PC-9 (cell line): ENCODE results near the gene TMEM150C. TPM values are rescaled to one million over a fixed set of nuclear protein-coding genes. Genes with fewer than 3 reads are reported as not detected.

Source experiments
- BruUV-seq: library from RNA; stranded (reverse); fragments of 400-500 nt; replicated peaks from 2 replicates; lab custom pipeline; 2021; lab: Mats Ljungman, UMichigan
- CTCF ChIA-PET: fragments of 300-600 bp; sonication (Branson Sonifier 250); formaldehyde crosslinking; loops from one replicate; lab custom pipeline; 2022; ENCODE audit warnings: antibody characterized with exemption; lab: Charles Lee
- POLR2A ChIA-PET: fragments of 300-600 bp; sonication (Branson Sonifier 250); formaldehyde crosslinking; loops from one replicate; lab custom pipeline; 2022; ENCODE audit warnings: antibody characterized with exemption; ENCODE audit not compliant: unreplicated experiment; lab: Charles Lee
- DNase-seq, 2 experiments: peaks; one replicate each; pipeline versions ENCODE4 v3.0.0 to v3.0.0-alpha.2; 2015 to 2022; ENCODE audit warnings: mixed read lengths in 1 of 2
- H2AFZ ChIP-seq: fragments of 200-600 bp; sonication (generic); 2 replicates; pipeline ENCODE4 v1.8.1; 2017; ENCODE audit warnings: antibody characterized with exemption
- H3F3A ChIP-seq: fragments of 200-600 bp; sonication (generic); 2 replicates; pipeline ENCODE4 v1.8.1; 2017; ENCODE audit warnings: antibody characterized with exemption, mild to moderate bottlenecking, low read depth; ENCODE audit not compliant: insufficient read depth
- H3K27ac ChIP-seq: fragments of 200-600 bp; sonication (generic); 2 replicates; pipeline ENCODE4 v1.6.1; 2016; ENCODE audit warnings: mixed run types
- H3K27me3 ChIP-seq: fragments of 200-600 bp; sonication (generic); 2 replicates; pipeline ENCODE4 v1.6.1; 2016; ENCODE audit warnings: low read depth, mixed run types; ENCODE audit not compliant: insufficient read depth
- H3K36me3 ChIP-seq: fragments of 200-600 bp; sonication (generic); 2 replicates; pipeline ENCODE4 v1.6.1; 2016; ENCODE audit warnings: low read depth, mixed run types
- H3K4me1 ChIP-seq: fragments of 200-600 bp; sonication (generic); replicated peaks from 2 replicates; pipeline ENCODE4 v1.6.1; 2016; ENCODE audit warnings: mixed run types; ENCODE audit not compliant: insufficient read depth
- H3K4me2 ChIP-seq: fragments of 200-600 bp; sonication (generic); 2 replicates; pipeline ENCODE4 v1.6.1; 2017; ENCODE audit warnings: mixed run types
- H3K4me3 ChIP-seq: fragments of 200-600 bp; sonication (generic); 2 replicates; pipeline ENCODE4 v1.6.1; 2016; ENCODE audit warnings: mixed run types
- H3K79me2 ChIP-seq: fragments of 200-600 bp; sonication (generic); 2 replicates; pipeline ENCODE4 v1.6.1; 2017; ENCODE audit warnings: low read depth, mixed run types
- H3K9me2 ChIP-seq: fragments of 200-600 bp; sonication (generic); 2 replicates; pipeline ENCODE4 v1.8.1; 2017; ENCODE audit warnings: mild to moderate bottlenecking; ENCODE audit not compliant: insufficient read depth
- H3K9me3 ChIP-seq: fragments of 200-600 bp; sonication (generic); 2 replicates; pipeline ENCODE4 v1.8.1; 2016; ENCODE audit warnings: low read depth; ENCODE audit not compliant: insufficient read depth
- H4K20me1 ChIP-seq: fragments of 200-600 bp; sonication (generic); 2 replicates; pipeline ENCODE4 v1.8.1; 2017; ENCODE audit not compliant: insufficient read depth
- EZH2 ChIP-seq: fragments of 200-600 bp; sonication (generic); IDR thresholded peaks from 2 replicates; pipeline ENCODE4 v1.8.0; 2017; ENCODE audit warnings: antibody characterized with exemption, low read depth
- intact Hi-C: fragments of 100-400 bp; cut with micrococcal nuclease; formaldehyde crosslinking; loops from one replicate; pipeline ENCODE4 v1.10.0; 2022; ENCODE audit not compliant: unreplicated experiment
- total RNA-seq: library from RNA; stranded (reverse); gene quantifications from 2 replicates; pipeline ENCODE4 v1.2.3, GENCODE V29; 2021
- TF ChIP-seq, protein P1 (sequence below): fragments of 200-600 bp; sonication (generic); conservative IDR thresholded peaks from 2 replicates; pipeline ENCODE4 v1.6.1; 2017; ENCODE audit warnings: mixed run types, antibody characterized with exemption, mild to moderate bottlenecking, moderate library complexity

Gene TMEM150C
- total RNA-seq, 1 experiment from 2014 or later = 0.74 TPM

GRCh38 chr4:82439088-82439487, 122.7 kb downstream of the TMEM150C start:
- DNase-seq = no peak
- TF ChIP-seq, protein P1, sequence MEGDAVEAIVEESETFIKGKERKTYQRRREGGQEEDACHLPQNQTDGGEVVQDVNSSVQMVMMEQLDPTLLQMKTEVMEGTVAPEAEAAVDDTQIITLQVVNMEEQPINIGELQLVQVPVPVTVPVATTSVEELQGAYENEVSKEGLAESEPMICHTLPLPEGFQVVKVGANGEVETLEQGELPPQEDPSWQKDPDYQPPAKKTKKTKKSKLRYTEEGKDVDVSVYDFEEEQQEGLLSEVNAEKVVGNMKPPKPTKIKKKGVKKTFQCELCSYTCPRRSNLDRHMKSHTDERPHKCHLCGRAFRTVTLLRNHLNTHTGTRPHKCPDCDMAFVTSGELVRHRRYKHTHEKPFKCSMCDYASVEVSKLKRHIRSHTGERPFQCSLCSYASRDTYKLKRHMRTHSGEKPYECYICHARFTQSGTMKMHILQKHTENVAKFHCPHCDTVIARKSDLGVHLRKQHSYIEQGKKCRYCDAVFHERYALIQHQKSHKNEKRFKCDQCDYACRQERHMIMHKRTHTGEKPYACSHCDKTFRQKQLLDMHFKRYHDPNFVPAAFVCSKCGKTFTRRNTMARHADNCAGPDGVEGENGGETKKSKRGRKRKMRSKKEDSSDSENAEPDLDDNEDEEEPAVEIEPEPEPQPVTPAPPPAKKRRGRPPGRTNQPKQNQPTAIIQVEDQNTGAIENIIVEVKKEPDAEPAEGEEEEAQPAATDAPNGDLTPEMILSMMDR = no peak
- TF ChIP-seq EZH2 = no peak
- Histone ChIP-seq H2AFZ (no peak overlapping the region), H4K20me1 (no peaks in the 10 kb centered on the region; the same call in 1 of the 2 replicates), H3K9me3 (no peaks in the 10 kb centered on the region), H3F3A (no peaks in the 10 kb centered on the region), H3K4me3 (no peak overlapping the region), H3K9me2 (no peaks in the 10 kb centered on the region), H3K4me2 (no peak overlapping the region), H3K4me1 (no peaks in the 10 kb centered on the region), H3K27ac (no peak overlapping the region), H3K27me3 (no peaks in the 10 kb centered on the region), H3K79me2 (peaks cover 85% of the 10 kb centered on the region), H3K36me3 (no peaks in the 10 kb centered on the region)
- BruUV-seq = no TSS peak
- ChIA-PET CTCF (no interaction called here), POLR2A (no interaction called here)
- intact Hi-C loops = no loop called here

DNA sequence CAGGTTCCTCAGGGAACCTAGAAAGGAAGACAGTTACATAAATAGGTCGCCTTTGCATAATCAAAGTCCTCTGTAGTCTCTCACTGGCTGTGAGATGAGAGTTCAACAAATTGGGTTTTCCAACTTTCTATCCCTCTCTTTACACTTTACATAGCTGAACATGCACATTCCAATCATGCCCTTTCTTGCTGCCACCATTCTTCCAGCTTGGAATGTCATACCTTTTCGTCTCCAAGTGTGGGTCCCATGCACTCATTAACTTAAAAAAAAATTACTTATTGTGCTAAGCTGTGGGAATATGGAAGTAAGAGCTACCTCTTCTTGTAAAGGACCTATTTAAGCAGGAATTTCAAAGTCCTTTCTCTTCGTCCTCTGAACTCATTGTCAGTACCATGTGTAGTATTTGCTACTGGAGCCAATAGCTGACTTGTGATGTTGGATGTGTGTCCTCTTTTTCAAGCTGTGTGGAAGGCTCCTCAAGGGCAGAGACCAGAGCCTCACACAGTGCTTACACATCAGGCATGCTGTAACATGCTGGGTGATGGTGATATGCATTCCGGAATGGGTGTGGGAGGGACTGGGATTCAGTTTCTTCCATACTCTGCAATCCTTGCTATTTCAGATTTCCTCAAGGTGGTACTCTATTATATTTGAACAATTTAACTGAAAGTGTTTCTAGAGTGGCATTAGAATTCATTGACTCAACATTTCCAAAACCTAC, 124.3 kb downstream of the TMEM150C start:
- no peak overlapping the region for H2AFZ ChIP-seq

DNA sequence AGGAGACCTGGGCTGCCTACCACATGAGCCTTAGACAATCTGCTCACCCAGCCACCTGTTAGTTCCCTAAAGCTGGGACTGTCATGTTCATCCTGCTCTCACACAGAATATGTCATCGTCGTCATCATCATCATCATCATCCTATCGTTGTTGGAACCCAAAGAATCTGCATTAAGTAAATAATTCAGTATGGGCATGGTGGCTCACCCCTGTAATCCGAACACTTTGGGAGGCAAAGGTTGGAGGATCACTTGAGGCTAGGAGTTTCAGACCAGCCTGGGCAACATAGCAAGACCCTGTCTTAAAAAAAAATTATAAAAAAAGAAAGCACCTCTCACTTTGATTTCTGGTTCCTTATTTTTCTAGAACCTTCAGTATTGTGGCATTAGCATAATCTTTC, 125.0 kb downstream of the TMEM150C start:
- Histone ChIP-seq H3K9me2 (no peaks in the 10 kb centered on the region), H3K9me3 (no peaks in the 10 kb centered on the region), H3K4me2 (no peak overlapping the region), H4K20me1 (peaks cover 3% of the 10 kb centered on the region), H2AFZ (no peak overlapping the region), H3K4me1 (0 out of 2 replicates have a peak, but pooled peaks cover 6% of the 10 kb centered on the region), H3K27ac (no peak overlapping the region), H3F3A (no peaks in the 10 kb centered on the region), H3K79me2 (peaks cover 92% of the 10 kb centered on the region), H3K4me3 (no peak overlapping the region), H3K36me3 (no peaks in the 10 kb centered on the region), H3K27me3 (no peaks in the 10 kb centered on the region)
- ChIA-PET POLR2A (no interaction called here), CTCF (no interaction called here)
- TF ChIP-seq, protein P1 = no peak
- no peak for TF ChIP-seq EZH2
- no peak for DNase-seq
- intact Hi-C loops = no loop called here
- no TSS peak for BruUV-seq

More for the DNA sequence above, 124.3 kb downstream of the TMEM150C start:
- no peak overlapping the region for H3K27ac ChIP-seq
- no peaks in the 10 kb centered on the region for H3K9me2 ChIP-seq
- H3K4me1 ChIP-seq = no peaks in the 10 kb centered on the region
- no peaks in the 10 kb centered on the region for H3K9me3 ChIP-seq
- H3K79me2 ChIP-seq = peaks cover 91% of the 10 kb centered on the region
- intact Hi-C loops = no loop called here
- no peak overlapping the region for H3K4me3 ChIP-seq
- BruUV-seq = no TSS peak
- no peaks in the 10 kb centered on the region for H3K36me3 ChIP-seq
- ChIA-PET CTCF (interaction anchor here (0.7 kb wide), 1 partner anchor 492 kb away, joined by 3 read pairs; no protein-coding TSS in a partner anchor), POLR2A (no interaction called here)
- no peaks in the 10 kb centered on the region for H3K27me3 ChIP-seq
- no peaks in the 10 kb centered on the region; the same call in 1 of the 2 replicates for H4K20me1 ChIP-seq
- H3F3A ChIP-seq = no peaks in the 10 kb centered on the region
- no peak for TF ChIP-seq EZH2
- TF ChIP-seq, protein P1 = no peak
- no peak overlapping the region for H3K4me2 ChIP-seq
- no peak for DNase-seq
